ENCODE results near the gene CIAO2A. TPM values are rescaled to one million over a fixed set of nuclear protein-coding genes. Genes with fewer than 3 reads are reported as not detected.
"Not testable (repeated sequence)": the region's sequence is repeated elsewhere in the genome, so short reads cannot be mapped to it uniquely, and the experiment has no call there.

Gene CIAO2A
- total RNA-seq, 1 experiment from 2014 or later: 73.2 TPM

- H3K36me3 Mint-ChIP-seq (ENCODE audit: insufficient read depth, unreplicated experiment): no peaks in the 10 kb centered on the region
- H3K27me3 Mint-ChIP-seq (ENCODE audit: unreplicated experiment): no peaks in the 10 kb centered on the region
- H3K9me3 Mint-ChIP-seq (ENCODE audit: low read depth, unreplicated experiment): no peaks in the 10 kb centered on the region
- no peak overlapping the region for H3K4me3 Mint-ChIP-seq (ENCODE audit: low read depth, unreplicated experiment)
- BruUV-seq (replicated peaks): no TSS peak
- CTCF ChIA-PET: no interaction called here
- no peak for TF ChIP-seq CTCF (IDR thresholded peaks at IDR 0.05; ENCODE audit: unreplicated experiment)
- H3K4me1 Mint-ChIP-seq (ENCODE audit: low read depth, unreplicated experiment): no peaks in the 10 kb centered on the region
- H3K27ac Mint-ChIP-seq (ENCODE audit: unreplicated experiment): no peak overlapping the region
- intact Hi-C loops (cut with micrococcal nuclease; ENCODE audit: unreplicated experiment): no loop called here
- no peak for DNase-seq
Observed at GRCh38 chr15:64058279-64058678, 35.4 kb downstream of the CIAO2A start.

GRCh38 chr15:64053674-64054073 lies 40.0 kb downstream of the CIAO2A start:
- not testable (repeated sequence) for H3K4me3 Mint-ChIP-seq (ENCODE audit: low read depth, unreplicated experiment)

GRCh38 chr15:64052925-64053491 lies 40.6 kb downstream of the CIAO2A start:
- no peak for DNase-seq
- CTCF ChIA-PET: interaction anchor here (0.5 to 0.9 kb wide), 2 partner anchors 16 to 178 kb away, joined by 4 to 6 read pairs; no protein-coding TSS in a partner anchor
- Mint-ChIP-seq H3K27me3 (ENCODE audit: unreplicated experiment) (peaks cover 23% of the 10 kb centered on the region), H3K4me3 (ENCODE audit: low read depth, unreplicated experiment) (no peak overlapping the region), H3K4me1 (ENCODE audit: low read depth, unreplicated experiment) (no peaks in the 10 kb centered on the region), H3K9me3 (ENCODE audit: low read depth, unreplicated experiment) (no peaks in the 10 kb centered on the region), H3K36me3 (ENCODE audit: insufficient read depth, unreplicated experiment) (no peaks in the 10 kb centered on the region), H3K27ac (ENCODE audit: unreplicated experiment) (no peak overlapping the region)
- intact Hi-C loops (cut with micrococcal nuclease; ENCODE audit: unreplicated experiment): no loop called here
- no peak for TF ChIP-seq CTCF (IDR thresholded peaks at IDR 0.05; ENCODE audit: unreplicated experiment)
- no TSS peak for BruUV-seq (replicated peaks)

More at GRCh38 chr15:64053674-64054073, 40.0 kb downstream of the CIAO2A start:
- peaks cover 17% of the 10 kb centered on the region for H3K27me3 Mint-ChIP-seq (ENCODE audit: unreplicated experiment)
- BruUV-seq (replicated peaks); H3K27ac Mint-ChIP-seq (ENCODE audit: unreplicated experiment); H3K9me3 Mint-ChIP-seq (ENCODE audit: low read depth, unreplicated experiment); H3K36me3 Mint-ChIP-seq (ENCODE audit: insufficient read depth, unreplicated experiment); DNase-seq; H3K4me1 Mint-ChIP-seq (ENCODE audit: low read depth, unreplicated experiment); intact Hi-C loops (cut with micrococcal nuclease; ENCODE audit: unreplicated experiment): not testable (repeated sequence)
- CTCF ChIA-PET: interaction anchor here (0.9 kb wide), 1 partner anchor 15 kb away, joined by 6 read pairs; no protein-coding TSS in a partner anchor

GRCh38 chr15:64051407-64052259 lies 42.0 kb downstream of the CIAO2A start:
- CTCF ChIA-PET: no interaction called here

More at GRCh38 chr15:64051407-64052259, 42.0 kb downstream of the CIAO2A start:
- TF ChIP-seq CTCF (IDR thresholded peaks at IDR 0.05; ENCODE audit: unreplicated experiment): no peak
- no peak overlapping the region for H3K4me3 Mint-ChIP-seq (ENCODE audit: low read depth, unreplicated experiment)
- no peak for DNase-seq
- H3K27me3 Mint-ChIP-seq (ENCODE audit: unreplicated experiment): peaks cover 37% of the 10 kb centered on the region
- no peaks in the 10 kb centered on the region for H3K4me1 Mint-ChIP-seq (ENCODE audit: low read depth, unreplicated experiment)
- intact Hi-C loops (cut with micrococcal nuclease; ENCODE audit: unreplicated experiment): no loop called here
- no TSS peak for BruUV-seq (replicated peaks)
- H3K9me3 Mint-ChIP-seq (ENCODE audit: low read depth, unreplicated experiment): no peaks in the 10 kb centered on the region
- H3K27ac Mint-ChIP-seq (ENCODE audit: unreplicated experiment): no peak overlapping the region
- no peaks in the 10 kb centered on the region for H3K36me3 Mint-ChIP-seq (ENCODE audit: insufficient read depth, unreplicated experiment)

All from Calu3 (cell line).